ENCODE results near the gene FAM120B.

DNA sequence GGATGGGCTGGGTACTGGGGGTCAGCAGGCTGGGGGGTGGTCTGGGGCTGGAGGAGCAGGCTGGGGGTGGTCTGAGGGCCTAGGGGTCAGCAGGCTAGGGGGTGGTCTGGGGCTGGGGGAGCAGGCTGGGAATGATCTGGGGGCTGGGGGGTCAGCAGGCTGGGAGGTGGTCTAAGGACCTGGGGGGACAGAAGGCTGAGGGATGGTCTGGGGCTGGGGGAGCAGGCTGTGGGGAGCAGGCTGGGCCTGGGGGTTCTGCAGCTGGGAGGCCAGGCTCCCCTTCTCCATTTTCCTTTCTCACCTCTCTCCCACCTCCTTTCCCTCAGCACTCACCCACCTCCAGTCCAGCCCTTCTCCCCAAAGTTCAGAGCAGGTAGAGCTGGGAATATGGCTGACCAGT, 132.3 kb downstream of the FAM120B start:
- TF ChIP-seq, protein P1, sequence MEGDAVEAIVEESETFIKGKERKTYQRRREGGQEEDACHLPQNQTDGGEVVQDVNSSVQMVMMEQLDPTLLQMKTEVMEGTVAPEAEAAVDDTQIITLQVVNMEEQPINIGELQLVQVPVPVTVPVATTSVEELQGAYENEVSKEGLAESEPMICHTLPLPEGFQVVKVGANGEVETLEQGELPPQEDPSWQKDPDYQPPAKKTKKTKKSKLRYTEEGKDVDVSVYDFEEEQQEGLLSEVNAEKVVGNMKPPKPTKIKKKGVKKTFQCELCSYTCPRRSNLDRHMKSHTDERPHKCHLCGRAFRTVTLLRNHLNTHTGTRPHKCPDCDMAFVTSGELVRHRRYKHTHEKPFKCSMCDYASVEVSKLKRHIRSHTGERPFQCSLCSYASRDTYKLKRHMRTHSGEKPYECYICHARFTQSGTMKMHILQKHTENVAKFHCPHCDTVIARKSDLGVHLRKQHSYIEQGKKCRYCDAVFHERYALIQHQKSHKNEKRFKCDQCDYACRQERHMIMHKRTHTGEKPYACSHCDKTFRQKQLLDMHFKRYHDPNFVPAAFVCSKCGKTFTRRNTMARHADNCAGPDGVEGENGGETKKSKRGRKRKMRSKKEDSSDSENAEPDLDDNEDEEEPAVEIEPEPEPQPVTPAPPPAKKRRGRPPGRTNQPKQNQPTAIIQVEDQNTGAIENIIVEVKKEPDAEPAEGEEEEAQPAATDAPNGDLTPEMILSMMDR (IDR thresholded peaks at IDR 0.05): no peak
- no peak for TF ChIP-seq POLR2AphosphoS5 (IDR thresholded peaks at IDR 0.05)

Measured in gastroesophageal sphincter (tissue), 3 donors.